Activated CD4-positive, alpha-beta T cell treated with anti-CD3 and anti-CD28 coated beads, Interleukin-2, Interleukin-4, amounts not matched to agents 100 ng/mL and 50 ng/mL, durations not matched to agents 16 hours and 8 hours (primary cell): ENCODE data around the gene CHD6.

ENCODE experiments used
- DNase-seq: peaks from one replicate; pipeline ENCODE4 v3.0.0-alpha.2; 2020; ENCODE audit warnings: low spot score

Gene CHD6

GRCh38 chr20:41617902-41618806 is at the start of gene CHD6:
TSS of gene CHD6 (minus strand) at chr20:41618377. CDS start at chr20:41551337, 67,040 bp downstream.
- peak; percentile 99 for DNase-seq

DNA sequence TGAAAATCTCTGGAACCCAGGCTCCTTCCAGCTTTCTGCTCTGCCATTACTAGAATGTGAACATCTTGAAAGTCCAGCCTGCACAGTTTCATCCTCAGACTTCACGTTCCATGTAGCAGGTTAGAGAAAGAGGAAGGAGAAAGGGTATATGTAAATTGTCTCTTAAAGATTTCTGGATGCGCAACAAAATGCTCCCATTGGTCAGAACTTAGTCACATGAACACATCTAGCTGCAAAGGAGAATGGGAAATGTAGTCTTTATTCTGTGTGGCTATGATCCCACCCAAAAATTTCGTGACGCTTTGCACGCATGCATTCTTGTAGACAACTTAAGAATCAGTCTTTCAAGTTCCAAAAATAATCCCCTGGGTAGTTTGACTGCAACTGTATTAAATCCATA is 46.4 kb upstream of the CHD6 start:
- no peak for DNase-seq

GRCh38 chr20:41657655-41658054 is 39.5 kb upstream of the CHD6 start:
- DNase-seq: no peak

DNA sequence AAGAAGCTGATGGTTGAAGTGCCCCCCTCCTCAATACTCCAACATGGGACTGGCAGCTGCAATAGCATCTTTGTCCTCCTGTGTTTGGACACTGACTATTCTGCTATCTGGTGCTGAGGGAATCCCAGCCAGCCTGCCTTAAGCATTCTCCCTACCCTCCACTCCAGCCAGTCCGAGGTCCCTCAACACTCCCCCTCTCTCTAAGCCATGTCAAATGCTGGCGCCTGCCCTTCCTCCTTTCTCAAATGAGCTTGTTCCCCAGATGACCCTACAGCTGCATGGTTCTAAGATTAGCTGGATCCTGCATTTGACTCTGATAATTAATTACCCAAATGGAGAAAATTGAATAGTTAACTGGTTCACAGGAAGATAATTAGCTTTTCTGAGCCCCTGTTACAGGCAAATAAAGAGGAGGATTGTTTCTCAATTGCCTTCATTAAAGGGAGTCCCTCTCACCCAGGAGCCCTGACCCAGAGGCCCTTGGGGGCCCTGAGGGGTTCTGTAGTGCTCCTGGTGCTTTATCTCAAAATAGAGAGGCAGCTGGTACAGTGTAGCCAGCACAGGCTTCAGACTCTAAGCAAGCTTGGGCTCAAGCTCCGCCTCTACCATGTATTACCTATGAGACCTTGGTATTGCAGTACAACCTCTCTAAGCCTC is 37.9 kb upstream of the CHD6 start:
- DNase-seq: no peak

GRCh38 chr20:41654884-41655283 is 36.7 kb upstream of the CHD6 start:
- no peak for DNase-seq

GRCh38 chr20:41654292-41654691 is 36.1 kb upstream of the CHD6 start:
- DNase-seq: no peak

DNA sequence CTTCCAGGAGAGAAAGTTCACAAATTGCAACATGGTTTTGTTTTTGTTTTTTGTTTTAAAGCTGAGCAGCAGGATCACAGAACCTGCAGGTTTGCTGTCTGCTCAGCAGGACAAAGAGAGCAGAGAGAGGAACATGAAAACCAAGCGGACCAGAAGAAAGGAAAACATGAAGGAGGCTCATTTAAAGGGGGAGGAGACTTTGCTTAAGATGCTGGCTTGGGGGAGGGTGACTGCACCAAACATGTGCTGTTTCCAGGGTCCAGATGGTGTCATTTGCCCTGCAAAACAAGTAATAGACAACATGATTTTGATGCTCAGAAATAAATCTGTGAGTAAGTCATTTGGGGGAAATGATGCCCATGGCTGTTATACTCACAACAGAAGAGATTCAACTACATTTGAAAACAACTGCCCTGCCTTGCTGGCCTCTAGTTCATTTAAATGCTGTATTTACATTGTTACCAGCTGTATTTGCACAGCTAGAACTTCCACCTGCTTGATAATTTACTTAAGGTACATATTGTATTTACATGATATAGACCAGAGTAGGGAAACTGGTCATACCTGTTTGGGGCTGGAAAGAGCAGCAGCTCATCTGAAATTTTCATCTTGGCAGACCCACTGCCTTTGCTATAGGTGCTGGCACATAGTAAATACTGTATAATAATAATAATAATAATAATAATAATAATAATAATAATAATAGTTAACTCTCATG is 32.2 kb upstream of the CHD6 start:
- no peak for DNase-seq

- DNase-seq: no peak
Observed at GRCh38 chr20:41649489-41649888, 31.3 kb upstream of the CHD6 start.

GRCh38 chr20:41645372-41645771 is 27.2 kb upstream of the CHD6 start:
- DNase-seq: no peak

GRCh38 chr20:41643504-41643938 is 25.3 kb upstream of the CHD6 start:
- no peak for DNase-seq

DNA sequence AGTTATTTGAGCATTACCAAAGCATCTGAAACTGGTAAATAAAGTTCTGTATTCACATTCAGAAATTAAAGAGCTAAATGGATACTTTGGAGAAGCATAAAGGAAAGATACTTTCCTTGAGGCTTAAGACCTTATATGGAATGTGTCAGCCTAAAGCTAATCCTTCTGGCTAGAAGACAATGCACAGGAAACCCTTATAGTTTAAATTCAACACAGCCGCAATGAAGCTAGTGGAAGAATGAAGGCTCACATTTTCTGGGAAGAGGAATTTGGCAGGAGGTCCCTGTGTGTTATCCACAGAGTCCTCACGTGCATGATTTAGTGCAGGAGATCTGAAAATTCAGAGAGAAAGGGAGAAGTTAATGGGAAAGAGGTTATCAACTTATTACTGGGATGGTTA is 21.5 kb upstream of the CHD6 start:
- DNase-seq: no peak

GRCh38 chr20:41638456-41638855 is 20.3 kb upstream of the CHD6 start:
- DNase-seq: no peak

DNA sequence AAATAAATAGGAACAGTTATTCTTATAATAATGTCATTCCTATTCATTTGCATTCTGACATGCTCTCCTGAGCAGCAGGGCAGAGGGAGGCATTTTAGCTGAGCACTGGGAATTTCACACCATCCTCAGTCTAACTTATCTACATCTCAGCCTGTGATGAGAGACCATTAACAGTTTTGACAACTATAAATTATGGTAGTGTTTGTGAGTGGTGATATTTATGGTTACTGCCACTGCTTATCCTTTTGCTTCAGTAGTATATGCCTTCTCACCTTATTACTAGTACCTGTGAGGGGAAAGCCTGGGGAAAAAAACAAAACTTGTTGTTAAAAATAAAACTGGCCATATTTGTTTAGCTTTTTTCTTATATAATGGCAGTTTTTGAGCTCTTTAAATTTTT is 17.0 kb upstream of the CHD6 start:
- DNase-seq: no peak

- no peak for DNase-seq
Observed at GRCh38 chr20:41632896-41633295, 14.7 kb upstream of the CHD6 start.

DNA sequence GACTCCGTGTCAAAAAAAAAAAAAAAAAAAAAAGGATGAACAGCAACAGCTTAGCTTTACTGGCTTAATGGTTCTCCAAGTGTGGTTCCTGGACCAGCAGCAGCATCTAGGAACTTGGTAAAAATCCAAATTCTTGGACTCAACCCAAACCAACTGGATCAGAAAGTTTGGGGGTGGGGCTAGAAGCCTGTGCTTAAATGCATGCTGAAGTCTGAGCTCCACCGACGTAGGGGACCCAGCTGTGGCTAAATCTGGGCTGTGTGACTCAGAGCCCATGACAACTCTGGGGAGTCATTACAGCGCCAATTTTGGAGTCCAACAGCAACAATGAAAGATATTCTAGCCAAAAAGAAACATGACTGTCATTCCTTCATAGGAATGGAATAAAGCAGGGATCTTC is 13.6 kb upstream of the CHD6 start:
- DNase-seq: no peak

DNA sequence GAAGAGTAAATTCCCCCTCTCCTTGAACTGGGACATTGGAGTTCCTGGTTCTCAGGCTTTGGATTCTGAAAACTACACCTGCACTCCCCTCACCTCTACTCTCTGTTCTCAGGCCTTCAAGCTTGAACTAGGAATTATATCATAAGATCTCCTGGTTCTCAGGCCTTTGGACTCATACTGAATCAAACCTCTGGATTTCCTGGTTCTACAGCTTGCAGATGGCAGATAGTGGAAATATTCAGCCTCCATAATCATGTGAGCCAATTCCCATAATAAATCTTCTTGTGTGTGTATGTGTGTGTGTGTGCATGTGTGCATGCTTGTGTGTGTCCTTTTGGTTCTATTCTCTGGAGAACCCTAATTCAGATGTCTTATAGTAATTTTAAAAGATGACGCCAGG is 12.7 kb upstream of the CHD6 start:
- no peak for DNase-seq

DNA sequence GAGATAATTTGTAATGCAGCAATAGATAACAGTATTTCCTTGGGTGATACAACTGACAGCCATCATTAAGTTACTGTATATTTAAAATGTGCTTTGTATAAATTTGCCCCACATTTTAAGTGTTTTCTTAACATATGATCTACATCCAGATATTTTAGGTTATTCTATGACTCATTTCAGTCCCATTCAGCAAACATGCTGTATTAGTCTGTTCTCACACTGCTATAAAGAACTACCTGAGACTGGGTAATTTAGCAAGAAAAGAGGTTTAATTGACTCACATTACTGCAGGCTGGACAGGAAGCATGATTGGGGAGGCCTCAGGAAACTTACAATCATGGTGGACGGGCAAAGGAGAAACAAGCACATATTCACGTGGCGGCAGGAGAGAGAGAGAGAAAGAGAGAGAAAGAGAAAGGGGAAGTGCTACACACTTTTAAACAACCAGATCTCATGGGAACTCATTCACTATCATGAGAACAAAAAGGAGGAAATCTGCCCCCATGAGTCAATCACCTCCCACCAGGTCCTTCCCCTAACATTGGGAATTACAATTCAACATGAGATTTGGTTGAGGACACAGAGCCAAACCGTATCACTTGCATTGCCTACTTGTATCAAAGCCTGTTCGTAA is 9.6 kb upstream of the CHD6 start:
- no peak for DNase-seq

DNA sequence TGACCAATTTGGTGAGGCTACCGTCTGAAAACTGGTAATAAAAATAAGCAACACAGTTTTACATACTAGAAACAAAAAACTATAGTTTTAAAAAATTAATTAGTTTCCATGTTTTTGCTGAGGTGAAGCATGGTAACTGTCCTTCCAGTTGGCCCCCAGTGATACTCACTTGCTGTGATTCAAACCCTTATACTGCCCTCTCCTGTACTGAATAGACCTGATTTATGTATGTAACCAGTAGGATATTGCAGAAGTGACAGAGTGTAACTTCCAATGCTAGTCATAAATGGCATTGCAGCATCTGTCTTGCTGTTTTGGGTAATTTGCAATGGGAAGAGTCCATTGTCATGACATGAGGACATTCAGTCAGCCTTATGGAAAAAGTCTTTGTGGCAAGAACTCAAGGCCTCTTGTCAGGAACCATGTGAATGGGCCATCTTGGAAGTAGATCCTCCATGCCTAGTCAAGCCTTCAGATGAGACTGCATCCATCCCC is 8.9 kb upstream of the CHD6 start:
- DNase-seq: no peak

DNA sequence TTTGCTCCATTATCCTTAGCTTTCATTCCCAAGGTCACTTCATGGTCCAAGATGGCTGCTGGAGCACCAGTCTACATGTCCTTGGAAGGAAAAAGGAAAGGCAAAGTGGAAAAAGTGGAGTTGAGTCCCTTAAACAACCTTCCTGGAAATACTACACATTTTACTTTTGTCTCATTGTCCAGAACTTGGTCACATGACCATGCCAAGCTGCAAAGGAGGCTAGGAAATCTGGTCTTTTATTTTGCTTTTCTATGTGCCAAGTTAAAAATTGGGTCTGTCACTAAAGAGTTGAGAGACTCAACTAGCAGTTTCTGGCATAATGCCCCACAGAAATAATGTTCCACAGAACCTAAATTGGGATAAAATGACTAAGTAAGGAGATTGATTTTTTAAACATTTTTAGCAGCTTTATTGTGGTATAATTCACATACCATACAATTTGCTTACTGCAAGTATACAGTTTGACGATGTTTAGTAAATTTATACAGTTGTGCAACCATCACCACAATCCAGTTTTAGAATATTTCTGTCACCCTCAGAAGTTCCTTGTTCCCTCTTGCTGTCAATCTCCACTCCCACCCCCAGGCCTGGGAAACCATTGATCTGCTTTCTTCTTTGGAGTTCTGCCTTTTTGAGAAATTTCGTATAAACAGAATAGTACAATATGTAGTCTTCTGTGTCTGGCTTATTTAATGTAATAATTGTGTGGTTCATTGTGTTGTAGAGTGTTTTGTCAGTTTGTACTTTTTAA is 5.6 kb upstream of the CHD6 start:
- DNase-seq: no peak

- no peak for DNase-seq
Observed at GRCh38 chr20:41622584-41622983, 4.4 kb upstream of the CHD6 start.

GRCh38 chr20:41621971-41622370 is 3.8 kb upstream of the CHD6 start:
- DNase-seq: no peak
